Tibial nerve (tissue), 4 donors: ENCODE measurements around the gene PDLIM5.
A peak's percentile ranks its signal among the peaks of the same experiment; 100 is the strongest.

ENCODE experiments used
- EP300 ChIP-seq, 2 donors: sonication (generic); formaldehyde crosslinking; IDR thresholded peaks; one replicate each; pipeline ENCODE4 v1.6.1; 2017; ENCODE audit warnings: antibody characterized with exemption in 2 of 2, mild to moderate bottlenecking in 1 of 2
- POLR2A ChIP-seq, 2 donors: fragments of 450-650 bp; IDR thresholded peaks; one replicate each; pipeline ENCODE4 v1.6.1; 2017; ENCODE audit warnings: antibody characterized with exemption in 2 of 2, mild to moderate bottlenecking in 2 of 2, moderate library complexity in 2 of 2
- TF ChIP-seq, protein P1 (sequence below), 5 experiments: fragments of 200-600 bp in 3 of 5; fragments of 450-650 bp in 2 of 5; sonication (generic) in 3 of 5; IDR thresholded peaks; one replicate each; pipeline ENCODE4 v1.5.1; 2016 to 2019; ENCODE audit warnings: antibody characterized with exemption in 5 of 5, mild to moderate bottlenecking in 3 of 5, moderate library complexity in 2 of 5

GRCh38 chr4:94525993-94526728, 74.4 kb downstream of the PDLIM5 start:
- TF ChIP-seq, protein P1, sequence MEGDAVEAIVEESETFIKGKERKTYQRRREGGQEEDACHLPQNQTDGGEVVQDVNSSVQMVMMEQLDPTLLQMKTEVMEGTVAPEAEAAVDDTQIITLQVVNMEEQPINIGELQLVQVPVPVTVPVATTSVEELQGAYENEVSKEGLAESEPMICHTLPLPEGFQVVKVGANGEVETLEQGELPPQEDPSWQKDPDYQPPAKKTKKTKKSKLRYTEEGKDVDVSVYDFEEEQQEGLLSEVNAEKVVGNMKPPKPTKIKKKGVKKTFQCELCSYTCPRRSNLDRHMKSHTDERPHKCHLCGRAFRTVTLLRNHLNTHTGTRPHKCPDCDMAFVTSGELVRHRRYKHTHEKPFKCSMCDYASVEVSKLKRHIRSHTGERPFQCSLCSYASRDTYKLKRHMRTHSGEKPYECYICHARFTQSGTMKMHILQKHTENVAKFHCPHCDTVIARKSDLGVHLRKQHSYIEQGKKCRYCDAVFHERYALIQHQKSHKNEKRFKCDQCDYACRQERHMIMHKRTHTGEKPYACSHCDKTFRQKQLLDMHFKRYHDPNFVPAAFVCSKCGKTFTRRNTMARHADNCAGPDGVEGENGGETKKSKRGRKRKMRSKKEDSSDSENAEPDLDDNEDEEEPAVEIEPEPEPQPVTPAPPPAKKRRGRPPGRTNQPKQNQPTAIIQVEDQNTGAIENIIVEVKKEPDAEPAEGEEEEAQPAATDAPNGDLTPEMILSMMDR (IDR thresholded peaks at IDR 0.05): no peak
- TF ChIP-seq EP300 (IDR thresholded peaks at IDR 0.05) (peak in 1 of 2 donors; percentile 9), POLR2A (IDR thresholded peaks at IDR 0.05) (no peak)
